ENCODE measurements around the gene DOCK3.

DNA sequence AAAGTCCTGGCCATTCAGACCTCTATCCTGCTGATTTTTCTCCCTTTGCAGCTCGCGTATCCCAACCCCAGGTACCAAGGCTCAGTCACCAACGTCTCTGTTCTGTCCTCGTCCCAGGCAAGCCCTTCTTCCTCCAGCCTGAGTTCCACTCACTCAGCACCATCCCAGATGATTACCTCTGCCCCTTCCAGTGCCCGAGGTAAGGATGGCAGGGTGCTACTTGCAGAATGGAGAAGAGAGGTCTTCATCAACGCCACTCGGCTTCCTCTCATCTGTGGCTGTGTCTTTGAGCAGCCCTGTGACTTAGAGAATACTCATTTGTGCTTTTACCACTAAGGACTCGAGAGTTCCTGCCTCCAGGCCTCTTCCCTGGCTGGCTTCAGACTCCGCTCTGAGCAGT lies 687.7 kb downstream of the DOCK3 start:
- TF ChIP-seq, protein P1, sequence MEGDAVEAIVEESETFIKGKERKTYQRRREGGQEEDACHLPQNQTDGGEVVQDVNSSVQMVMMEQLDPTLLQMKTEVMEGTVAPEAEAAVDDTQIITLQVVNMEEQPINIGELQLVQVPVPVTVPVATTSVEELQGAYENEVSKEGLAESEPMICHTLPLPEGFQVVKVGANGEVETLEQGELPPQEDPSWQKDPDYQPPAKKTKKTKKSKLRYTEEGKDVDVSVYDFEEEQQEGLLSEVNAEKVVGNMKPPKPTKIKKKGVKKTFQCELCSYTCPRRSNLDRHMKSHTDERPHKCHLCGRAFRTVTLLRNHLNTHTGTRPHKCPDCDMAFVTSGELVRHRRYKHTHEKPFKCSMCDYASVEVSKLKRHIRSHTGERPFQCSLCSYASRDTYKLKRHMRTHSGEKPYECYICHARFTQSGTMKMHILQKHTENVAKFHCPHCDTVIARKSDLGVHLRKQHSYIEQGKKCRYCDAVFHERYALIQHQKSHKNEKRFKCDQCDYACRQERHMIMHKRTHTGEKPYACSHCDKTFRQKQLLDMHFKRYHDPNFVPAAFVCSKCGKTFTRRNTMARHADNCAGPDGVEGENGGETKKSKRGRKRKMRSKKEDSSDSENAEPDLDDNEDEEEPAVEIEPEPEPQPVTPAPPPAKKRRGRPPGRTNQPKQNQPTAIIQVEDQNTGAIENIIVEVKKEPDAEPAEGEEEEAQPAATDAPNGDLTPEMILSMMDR (IDR thresholded peaks at IDR 0.05; ENCODE audit: low read depth, low read length, poor library complexity, severe bottlenecking) = no peak
- no peak for TF ChIP-seq EZH2phosphoT487 (IDR thresholded peaks at IDR 0.05; ENCODE audit: borderline replicate concordance, low read length)

All from DOHH2 (cell line).